Sigmoid colon (tissue), 7 donors: ENCODE data around the gene GALT. TPM values are rescaled to one million over a fixed set of nuclear protein-coding genes. Genes with fewer than 3 reads are reported as not detected.

Experiments used
- DNase-seq: peaks from one replicate; pipeline ENCODE4 v3.0.0-alpha.2; 2019
- H3K27ac ChIP-seq, 4 donors: fragments of 200-600 bp; sonication (generic); one replicate each; pipeline ENCODE4 v1.5.1; 2016 to 2019; ENCODE audit warnings: mild to moderate bottlenecking in 1 of 4
- H3K27me3 ChIP-seq, 3 donors: fragments of 200-600 bp; sonication (generic); one replicate each; pipeline ENCODE4 v1.5.1; 2019; ENCODE audit warnings: mild to moderate bottlenecking in 1 of 3
- H3K36me3 ChIP-seq, 4 donors: fragments of 200-600 bp; sonication (generic); one replicate each; pipeline ENCODE4 v1.5.1; 2016 to 2019
- H3K4me1 ChIP-seq, 4 donors: fragments of 200-600 bp; sonication (generic); one replicate each; pipeline ENCODE4 v1.5.1; 2017 to 2019
- H3K4me3 ChIP-seq, 4 donors: fragments of 200-600 bp; sonication (generic); one replicate each; pipeline ENCODE4 v1.5.1; 2017 to 2019; ENCODE audit warnings: mild to moderate bottlenecking in 2 of 4, moderate library complexity in 1 of 4
- H3K9me3 ChIP-seq, 4 donors: fragments of 200-600 bp in 3 of 4; sonication (generic) in 3 of 4; one replicate each; pipeline versions ENCODE4 v1.5.1 to v1.6.1; 2013 to 2019
- EP300 ChIP-seq, 4 donors: sonication (generic); formaldehyde crosslinking; IDR thresholded peaks; one replicate each; pipeline ENCODE4 v1.6.1; 2017; ENCODE audit warnings: antibody characterized with exemption in 4 of 4
- POLR2A ChIP-seq, 2 donors: fragments of 450-650 bp; IDR thresholded peaks; one replicate each; pipeline ENCODE4 v1.6.1; 2016; ENCODE audit warnings: antibody characterized with exemption in 2 of 2, mild to moderate bottlenecking in 2 of 2, moderate library complexity in 2 of 2
- POLR2AphosphoS5 ChIP-seq, 4 donors: sonication (generic); formaldehyde crosslinking; IDR thresholded peaks; one replicate each; pipeline ENCODE4 v1.6.1; 2017; ENCODE audit warnings: antibody characterized with exemption in 4 of 4
- WGBS, 2 donors: extraction: QIAGEN DNeasy Blood & Tissue Kit; methylation state at CpG; one replicate each; pipeline ENCODE4 v1.1.7; 2013; 5-methylcytosine and 5-hydroxymethylcytosine counted together
- intact Hi-C: fragments of 100-400 bp; cut with DNase I; formaldehyde crosslinking; loops from one replicate; pipeline ENCODE4 v1.15.1; 2023
- polyA plus RNA-seq, 3 donors: library from polyadenylated mRNA; stranded (reverse); fragments of 200-250 nt; gene quantifications; one replicate each; pipeline ENCODE4 v1.2.3, GENCODE V29; 2013
- total RNA-seq, 4 donors: library from RNA; depleted of rRNA; stranded (reverse); fragments of >200 nt; gene quantifications; one replicate each; pipeline ENCODE4 v1.1.0, GENCODE V29; 2016
- TF ChIP-seq, protein P1 (sequence below), 4 experiments: fragments of 450-650 bp in 3 of 4; fragments of 200-600 bp in 1 of 4; IDR thresholded peaks; one replicate each; pipeline ENCODE4 v1.5.1; 2016 to 2019; ENCODE audit warnings: antibody characterized with exemption in 4 of 4, mild to moderate bottlenecking in 3 of 4, moderate library complexity in 2 of 4
- donor health status: healthy with polysubstance abuse.
- donor health status: Bipolar disorder and iron deficiency.
- donor health status: healthy.

The GALT gene
- total and polyA plus RNA-seq, 7 donors = 15.6 to 51.0 (median 33.1) TPM

DNA sequence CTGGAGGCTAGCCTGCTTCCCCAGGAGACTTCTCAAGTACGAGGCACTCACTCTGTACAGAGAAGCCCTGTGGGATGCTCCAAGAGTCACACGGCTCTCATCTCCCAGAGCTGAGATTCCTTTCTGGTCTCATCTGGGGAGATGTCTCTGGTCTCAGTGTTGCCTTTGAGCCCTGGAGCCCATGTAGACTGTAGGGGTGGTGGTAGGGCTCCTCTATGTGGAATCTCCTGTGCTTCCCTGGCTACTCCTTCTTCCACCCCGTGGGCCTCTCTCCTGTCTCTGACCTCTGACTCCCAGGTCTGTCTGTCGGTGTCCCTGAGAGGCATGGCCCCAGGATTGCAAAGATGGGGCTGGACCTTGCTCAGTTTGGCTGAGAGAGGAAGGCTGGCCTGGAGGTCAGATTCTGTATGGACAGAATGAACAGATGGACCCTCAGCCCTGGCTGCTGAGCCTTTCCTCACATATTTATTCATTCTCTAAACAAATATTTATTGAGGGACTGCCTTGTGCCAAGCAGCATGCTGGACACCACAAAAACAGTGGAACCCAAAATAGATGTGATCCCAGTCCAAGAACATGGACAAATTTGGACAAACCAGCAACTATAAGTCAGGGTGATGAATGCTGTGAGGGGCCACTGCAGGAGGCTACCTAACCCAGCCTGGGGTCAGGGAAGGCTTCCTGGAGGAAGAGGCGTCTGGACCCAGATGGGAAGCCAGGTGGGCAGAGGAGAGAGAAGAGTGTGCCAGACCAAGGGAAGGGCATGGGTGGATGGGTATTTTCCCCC lies 42.0 kb downstream of the GALT start:
- Histone ChIP-seq H3K9me3 (no peaks in the 10 kb centered on the region), H3K27me3 (no peaks in the 10 kb centered on the region), H3K36me3 (no peaks in the 10 kb centered on the region), H3K4me1 (no peaks in the 10 kb centered on the region), H3K4me3 (no peak overlapping the region), H3K27ac (no peak overlapping the region)
- intact Hi-C loops = no loop called here
- 75 to 78% methylated on average over 5 of the region's 5 CpGs for WGBS, 2 donors
- peak; percentile 42 for DNase-seq
- TF ChIP-seq EP300 (IDR thresholded peaks at IDR 0.05) (no peak), POLR2AphosphoS5 (IDR thresholded peaks at IDR 0.05) (no peak), POLR2A (IDR thresholded peaks at IDR 0.05) (no peak)
- TF ChIP-seq, protein P1, sequence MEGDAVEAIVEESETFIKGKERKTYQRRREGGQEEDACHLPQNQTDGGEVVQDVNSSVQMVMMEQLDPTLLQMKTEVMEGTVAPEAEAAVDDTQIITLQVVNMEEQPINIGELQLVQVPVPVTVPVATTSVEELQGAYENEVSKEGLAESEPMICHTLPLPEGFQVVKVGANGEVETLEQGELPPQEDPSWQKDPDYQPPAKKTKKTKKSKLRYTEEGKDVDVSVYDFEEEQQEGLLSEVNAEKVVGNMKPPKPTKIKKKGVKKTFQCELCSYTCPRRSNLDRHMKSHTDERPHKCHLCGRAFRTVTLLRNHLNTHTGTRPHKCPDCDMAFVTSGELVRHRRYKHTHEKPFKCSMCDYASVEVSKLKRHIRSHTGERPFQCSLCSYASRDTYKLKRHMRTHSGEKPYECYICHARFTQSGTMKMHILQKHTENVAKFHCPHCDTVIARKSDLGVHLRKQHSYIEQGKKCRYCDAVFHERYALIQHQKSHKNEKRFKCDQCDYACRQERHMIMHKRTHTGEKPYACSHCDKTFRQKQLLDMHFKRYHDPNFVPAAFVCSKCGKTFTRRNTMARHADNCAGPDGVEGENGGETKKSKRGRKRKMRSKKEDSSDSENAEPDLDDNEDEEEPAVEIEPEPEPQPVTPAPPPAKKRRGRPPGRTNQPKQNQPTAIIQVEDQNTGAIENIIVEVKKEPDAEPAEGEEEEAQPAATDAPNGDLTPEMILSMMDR (IDR thresholded peaks at IDR 0.05) = no peak

DNA sequence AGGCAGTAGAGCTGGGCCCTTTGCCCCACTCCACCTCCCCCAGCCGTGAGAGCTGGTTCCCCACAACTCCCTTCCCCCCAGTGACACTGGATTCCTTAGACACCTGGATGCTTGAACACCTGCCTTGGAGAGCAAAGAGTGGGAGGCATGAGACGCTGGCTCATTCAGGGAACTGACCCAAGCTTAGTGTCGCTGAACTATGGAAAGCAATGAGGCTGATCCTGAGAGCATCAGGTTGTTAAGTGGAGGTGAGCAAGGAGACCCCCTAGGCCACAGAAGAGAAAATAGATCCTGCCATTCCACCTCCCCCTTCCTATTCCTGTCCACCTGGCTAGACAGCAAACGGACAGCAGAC lies 42.6 kb downstream of the GALT start:
- Histone ChIP-seq H3K9me3 (no peaks in the 10 kb centered on the region), H3K27me3 (no peaks in the 10 kb centered on the region), H3K27ac (no peak overlapping the region), H3K4me1 (no peaks in the 10 kb centered on the region), H3K4me3 (no peak overlapping the region), H3K36me3 (no peaks in the 10 kb centered on the region)
- TF ChIP-seq EP300 (IDR thresholded peaks at IDR 0.05) (no peak), POLR2AphosphoS5 (IDR thresholded peaks at IDR 0.05) (no peak), POLR2A (IDR thresholded peaks at IDR 0.05) (no peak)
- TF ChIP-seq, protein P1 (IDR thresholded peaks at IDR 0.05) = no peak
- intact Hi-C loops = no loop called here
- DNase-seq = no peak
- 31 to 60% methylated on average over 4 of the region's 4 CpGs for WGBS, 2 donors

DNA sequence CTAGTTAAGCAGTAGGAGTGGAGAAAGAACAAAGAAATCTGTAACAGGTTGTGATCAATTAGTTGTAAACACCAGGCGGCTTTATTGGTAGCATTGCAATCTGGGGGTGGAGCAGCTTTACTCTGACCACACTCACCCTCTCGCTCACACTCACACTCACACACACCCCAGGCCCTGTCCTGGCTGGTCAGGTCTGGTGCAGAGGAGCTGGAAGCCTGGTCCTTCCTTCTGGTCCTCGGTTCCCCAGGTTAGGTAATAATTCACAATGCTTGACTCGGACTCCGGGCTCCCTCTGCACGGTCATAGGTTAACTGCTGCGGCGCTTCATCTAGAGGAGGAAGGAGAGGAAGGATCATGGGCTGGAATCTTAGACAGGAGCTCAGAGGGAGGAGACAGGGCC lies 43.0 kb downstream of the GALT start:
- Histone ChIP-seq H3K9me3 (no peaks in the 10 kb centered on the region), H3K36me3 (no peaks in the 10 kb centered on the region), H3K27ac (no peak overlapping the region), H3K4me3 (no peak overlapping the region), H3K4me1 (no peaks in the 10 kb centered on the region), H3K27me3 (no peaks in the 10 kb centered on the region)
- DNase-seq = peak; percentile 37
- WGBS, 2 donors = 17 to 69% methylated on average over 8 of the region's 8 CpGs
- intact Hi-C loops = no loop called here
- TF ChIP-seq POLR2AphosphoS5 (IDR thresholded peaks at IDR 0.05) (no peak), EP300 (IDR thresholded peaks at IDR 0.05) (no peak)

DNA sequence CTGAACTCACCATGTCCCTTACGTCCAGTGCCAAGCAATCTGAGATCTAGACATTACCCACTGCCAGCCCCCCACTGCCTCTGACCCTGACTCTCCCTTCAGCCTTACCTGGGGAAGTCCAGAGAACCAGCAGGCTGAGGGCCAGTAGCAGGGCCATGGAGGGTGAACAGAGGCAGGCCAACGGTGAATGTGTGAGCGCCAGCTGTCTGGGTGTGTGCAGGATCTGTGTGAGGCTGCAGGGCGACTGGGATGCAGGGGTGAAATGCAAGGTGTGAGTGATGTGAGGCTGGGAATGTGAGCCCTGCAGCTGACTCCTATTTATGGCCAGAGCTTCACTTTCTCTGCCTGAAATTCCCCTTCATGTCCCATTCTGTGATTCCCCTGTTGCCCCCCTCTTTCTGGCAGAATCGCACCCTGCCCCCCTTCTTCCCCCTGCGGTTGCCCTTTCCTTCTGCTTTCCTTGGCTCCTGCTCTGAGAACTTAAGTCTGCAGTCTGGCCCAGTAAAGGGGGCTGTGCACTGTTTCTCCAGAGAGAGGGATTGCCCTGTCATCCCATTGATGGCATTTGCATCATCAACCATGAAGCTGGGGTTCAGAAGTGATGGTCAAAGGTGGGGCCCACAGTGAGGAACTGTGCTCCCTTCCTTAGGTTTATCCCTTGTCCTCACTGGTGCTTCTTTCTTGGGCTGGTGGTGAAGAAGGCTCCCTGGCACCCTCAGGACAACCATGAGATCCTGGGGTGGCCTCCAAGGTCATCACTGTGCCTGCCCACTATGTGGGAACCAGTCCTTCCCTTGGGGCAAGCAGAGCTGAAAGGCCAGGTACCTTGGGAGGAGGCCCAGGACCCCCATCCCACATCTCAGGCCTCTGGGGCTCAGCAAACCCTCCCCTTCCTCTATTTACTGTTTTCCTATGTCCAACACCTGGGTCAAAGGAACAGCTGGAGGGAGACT lies 44.8 kb downstream of the GALT start, which contains the start of gene CCL19:
TSS of gene CCL19 (minus strand) at position 294 of the 953 bp plus-strand sequence. CDS start at position 157, 137 bp downstream.
- 52 to 81% methylated on average over 6 of the region's 6 CpGs for WGBS, 2 donors
- H3K27ac ChIP-seq = no peak within 1 kb of the TSS
- TF ChIP-seq EP300 (IDR thresholded peaks at IDR 0.05) (no peak), POLR2A (IDR thresholded peaks at IDR 0.05) (no peak), POLR2AphosphoS5 (IDR thresholded peaks at IDR 0.05) (no peak)
- TF ChIP-seq, protein P1 (IDR thresholded peaks at IDR 0.05) = no peak
- no peaks in the 10 kb centered on the region for H3K27me3 ChIP-seq
- H3K36me3 ChIP-seq = no peaks in the 10 kb centered on the region
- no peak within 1 kb of the TSS for H3K4me3 ChIP-seq
- DNase-seq = peak; percentile 51
- no peaks in the 10 kb centered on the region for H3K9me3 ChIP-seq
- intact Hi-C loops = no loop called here
- H3K4me1 ChIP-seq = no peaks in the 10 kb centered on the region

DNA sequence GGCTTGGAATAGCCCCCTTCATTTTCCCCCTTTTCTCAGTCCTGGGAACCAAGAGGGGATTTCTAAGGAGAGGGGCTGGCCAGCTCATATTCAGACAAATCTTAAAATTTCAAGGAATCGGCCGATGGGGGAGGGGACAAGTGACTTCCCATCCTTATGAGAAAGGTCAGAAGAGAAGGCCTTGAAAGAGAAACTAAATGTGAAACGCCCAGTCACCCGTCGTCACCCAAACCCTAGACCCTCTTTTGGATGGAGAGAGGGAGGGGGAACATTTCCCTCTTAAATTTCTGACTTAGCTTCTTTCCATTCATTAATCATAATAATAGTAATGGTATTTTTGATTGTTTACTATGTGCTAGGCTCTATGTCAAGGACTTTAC lies 45.5 kb downstream of the GALT start:
- H3K27ac ChIP-seq = no peak overlapping the region
- H3K27me3 ChIP-seq = no peaks in the 10 kb centered on the region
- H3K4me3 ChIP-seq = no peak overlapping the region
- DNase-seq = peak; percentile 39
- intact Hi-C loops = no loop called here
- H3K36me3 ChIP-seq = no peaks in the 10 kb centered on the region
- TF ChIP-seq POLR2AphosphoS5 (IDR thresholded peaks at IDR 0.05) (no peak), EP300 (IDR thresholded peaks at IDR 0.05) (no peak), POLR2A (IDR thresholded peaks at IDR 0.05) (no peak)
- TF ChIP-seq, protein P1 (IDR thresholded peaks at IDR 0.05) = no peak
- H3K4me1 ChIP-seq = no peaks in the 10 kb centered on the region
- WGBS, 2 donors = 82 to 84% methylated on average over 5 of the region's 5 CpGs
- no peaks in the 10 kb centered on the region for H3K9me3 ChIP-seq
